Retinal pigment epithelial cell (primary cell): ENCODE data around the gene WDR54.

Experiments
- DNase-seq: peaks from one replicate; pipeline ENCODE4 v3.0.0-alpha.2; 2010; ENCODE audit warnings: low read depth
- H3K4me3 ChIP-seq: 2 replicates; pipeline ENCODE4 v1.5.1; 2011; ENCODE audit warnings: mild to moderate bottlenecking, low read length, control low read depth, moderate library complexity
- CTCF ChIP-seq: conservative IDR thresholded peaks from 2 replicates; pipeline ENCODE4 v1.5.1; 2011; ENCODE audit warnings: low read depth, low read length, control low read depth, inconsistent platforms

Gene WDR54

GRCh38 chr2:74401891-74402290 is 19.6 kb upstream of the WDR54 start:
- DNase-seq: no peak
- no peak overlapping the region for H3K4me3 ChIP-seq
- TF ChIP-seq CTCF: no peak

GRCh38 chr2:74406035-74406434 is 15.5 kb upstream of the WDR54 start:
- no peak overlapping the region for H3K4me3 ChIP-seq
- TF ChIP-seq CTCF: no peak
- DNase-seq: no peak

- TF ChIP-seq CTCF: no peak
- DNase-seq: no peak
- no peak overlapping the region for H3K4me3 ChIP-seq
Observed at GRCh38 chr2:74407682-74408081, 13.8 kb upstream of the WDR54 start.

GRCh38 chr2:74413001-74413698 is 8.4 kb upstream of the WDR54 start:
- no peak for TF ChIP-seq CTCF
- no peak overlapping the region for H3K4me3 ChIP-seq
- DNase-seq: no peak

GRCh38 chr2:74414441-74414840 is 7.1 kb upstream of the WDR54 start:
- no peak for TF ChIP-seq CTCF
- peak overlapping the region; percentile 38 for H3K4me3 ChIP-seq
- DNase-seq: no peak

GRCh38 chr2:74414881-74415761 is 6.4 kb upstream of the WDR54 start:
- peak; percentile 49 for TF ChIP-seq CTCF
- DNase-seq: no peak
- peak overlapping the region; percentile 38 for H3K4me3 ChIP-seq
